Activated CD4-positive, alpha-beta memory T cell treated with anti-CD3 and anti-CD28 coated beads, Interleukin-2, amount 10 ng/mL, durations not matched to agents 7 days and 5 days (primary cell): Measurements from ENCODE around the gene PSTPIP2. TPM values are rescaled to one million over a fixed set of nuclear protein-coding genes. Genes with fewer than 3 reads are reported as not detected.
"Not testable (repeated sequence)": the region's sequence is repeated elsewhere in the genome, so short reads cannot be mapped to it uniquely, and the experiment has no call there.

Experiments
- CTCF ChIA-PET: fragments of 350-600 bp; sonication (Branson Sonifier 250); formaldehyde crosslinking; loops from one replicate; lab custom pipeline; 2021; ENCODE audit warnings: antibody characterized with exemption, inconsistent platforms; lab: Charles Lee
- POLR2A ChIA-PET: fragments of 350-600 bp; sonication (Branson Sonifier 250); formaldehyde crosslinking; loops from one replicate; lab custom pipeline; 2021; ENCODE audit warnings: antibody characterized with exemption; lab: Charles Lee
- DNase-seq: peaks from one replicate; pipeline ENCODE4 v3.0.0-alpha.2; 2020
- H3K27ac Mint-ChIP-seq: one replicate; pipeline ENCODE4 v1.8.0; 2021; ENCODE audit warnings: mild to moderate bottlenecking, mixed read lengths
- H3K27me3 Mint-ChIP-seq: one replicate; pipeline ENCODE4 v1.8.0; 2021; ENCODE audit warnings: mixed read lengths
- H3K36me3 Mint-ChIP-seq: one replicate; pipeline ENCODE4 v1.8.0; 2021; ENCODE audit warnings: low read depth, mixed read lengths
- H3K4me1 Mint-ChIP-seq: one replicate; pipeline ENCODE4 v1.8.0; 2021; ENCODE audit warnings: mixed read lengths
- H3K4me3 Mint-ChIP-seq: one replicate; pipeline ENCODE4 v1.8.0; 2021; ENCODE audit warnings: mild to moderate bottlenecking, mixed read lengths
- H3K9me3 Mint-ChIP-seq: one replicate; pipeline ENCODE4 v1.8.0; 2021; ENCODE audit warnings: mixed read lengths
- total RNA-seq, 2 experiments: library from RNA; stranded (reverse); gene quantifications; one replicate each; pipeline ENCODE4 v1.2.3, GENCODE V29; 2021

PSTPIP2 gene
- total RNA-seq, 2 experiments from 2014 or later, result 7.9 to 8.3 TPM

DNA sequence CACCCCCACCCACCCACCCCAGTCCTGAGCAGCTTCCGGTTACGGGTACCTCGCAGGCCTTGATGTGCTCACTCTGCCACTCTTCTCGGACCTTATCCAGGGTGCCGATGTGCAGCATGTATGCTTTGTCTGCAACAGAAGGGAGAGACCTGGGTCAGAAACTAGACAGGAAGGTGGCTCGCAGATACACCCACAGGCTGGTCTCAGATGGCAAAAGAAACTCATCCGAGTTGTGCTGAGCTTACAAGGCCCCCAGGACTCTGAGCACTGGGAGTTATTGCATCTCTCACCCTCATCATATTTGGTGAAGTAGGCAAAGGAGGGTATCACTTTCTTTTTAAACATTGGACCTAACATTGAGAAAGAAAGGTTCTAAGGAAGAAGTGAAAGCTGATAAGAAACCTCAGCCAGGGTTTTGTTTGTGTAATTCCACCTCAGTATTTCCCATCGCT, 74.3 kb downstream of the PSTPIP2 start:
- POLR2A ChIA-PET, result interaction anchor here (0.8 to 1.4 kb wide), 4 partner anchors 22 to 98 kb away, joined by 3 to 4 read pairs (median 3); partner anchors contain the start of gene PSTPIP2

DNA sequence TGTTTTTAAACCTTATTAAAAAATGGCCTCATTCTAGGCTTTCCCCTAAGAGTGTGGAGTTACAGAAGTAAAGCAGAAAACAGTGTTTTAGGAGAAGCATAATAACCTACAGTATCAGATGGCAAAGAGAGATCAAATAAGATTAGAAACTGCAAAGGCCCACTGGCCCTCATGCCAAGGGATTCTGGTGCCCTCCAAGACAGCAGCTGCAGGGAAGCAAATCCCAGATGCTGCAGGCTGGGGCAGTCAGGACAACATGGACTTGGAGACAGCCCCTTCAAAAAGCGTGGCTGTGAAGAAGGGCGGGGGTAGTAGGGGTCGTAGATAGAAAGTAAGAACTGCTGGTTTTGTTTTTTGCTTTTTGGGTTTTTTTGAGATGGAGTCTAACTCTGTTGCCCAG, 76.6 kb downstream of the PSTPIP2 start:
- POLR2A ChIA-PET, result no interaction called here
- no peak for DNase-seq
- Mint-ChIP-seq H3K27me3 (no peaks in the 10 kb centered on the region), H3K9me3 (no peaks in the 10 kb centered on the region), H3K4me1 (peaks cover 24% of the 10 kb centered on the region), H3K4me3 (no peak overlapping the region), H3K27ac (no peak overlapping the region), H3K36me3 (no peaks in the 10 kb centered on the region)
- CTCF ChIA-PET, result no interaction called here

More for the DNA sequence above, 74.3 kb downstream of the PSTPIP2 start:
- Mint-ChIP-seq H3K4me3 (peak overlapping the region; percentile 40), H3K27me3 (no peaks in the 10 kb centered on the region), H3K36me3 (peaks cover 7% of the 10 kb centered on the region), H3K4me1 (peaks cover 32% of the 10 kb centered on the region), H3K27ac (peak overlapping the region; percentile 70), H3K9me3 (peaks cover 1% of the 10 kb centered on the region)
- CTCF ChIA-PET, result interaction anchor here (1.0 to 1.8 kb wide), 3 partner anchors 11 to 76 kb away, joined by 3 to 8 read pairs (median 3); no protein-coding TSS in a partner anchor
- peak; percentile 33 for DNase-seq

DNA sequence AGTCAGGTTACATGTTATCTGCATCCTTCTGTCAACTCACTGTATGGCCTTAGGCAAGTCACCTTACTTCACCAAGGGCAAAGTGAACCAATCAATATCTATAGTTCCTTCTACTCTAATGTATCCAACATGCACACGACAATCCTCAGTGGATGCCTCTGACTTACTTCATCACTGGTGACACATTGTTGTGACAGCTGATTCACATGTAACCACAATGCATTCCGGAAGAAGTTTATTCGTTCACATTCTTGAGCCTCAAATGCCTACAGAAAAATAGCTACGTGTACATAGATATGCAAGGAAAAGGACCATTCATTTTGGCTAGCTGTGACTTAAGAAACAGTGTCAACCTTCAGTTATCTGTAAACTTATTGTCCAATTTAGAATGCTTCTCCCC, 78.6 kb downstream of the PSTPIP2 start:
- Mint-ChIP-seq H3K4me3 (no peak overlapping the region), H3K27me3 (no peaks in the 10 kb centered on the region), H3K27ac (no peak overlapping the region), H3K9me3 (peaks cover 2% of the 10 kb centered on the region), H3K36me3 (peaks cover 4% of the 10 kb centered on the region), H3K4me1 (peaks cover 16% of the 10 kb centered on the region)
- DNase-seq, result no peak
- ChIA-PET POLR2A (no interaction called here), CTCF (interaction anchor here (0.6 to 1.2 kb wide), 4 partner anchors 10 to 113 kb away, joined by 3 to 5 read pairs (median 4); no protein-coding TSS in a partner anchor)

DNA sequence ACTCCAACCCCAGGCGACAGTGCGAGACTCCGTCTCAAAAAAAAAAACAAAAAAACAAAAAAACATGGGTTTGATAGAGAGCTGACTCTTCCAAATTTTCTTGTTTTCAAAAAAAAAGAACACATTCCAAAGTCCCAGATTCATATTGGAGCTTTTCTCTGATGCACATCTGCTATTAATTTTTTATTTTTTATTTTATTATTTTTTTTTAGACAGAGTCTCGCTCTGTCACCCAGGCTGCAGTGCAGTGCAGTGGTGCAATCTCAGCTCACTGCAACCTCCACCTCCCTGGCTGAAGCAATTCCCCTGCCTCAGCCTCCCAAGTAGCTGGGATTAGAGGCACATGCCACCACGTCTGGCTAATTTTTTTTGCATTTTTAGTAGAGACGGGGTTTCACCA, 79.5 kb downstream of the PSTPIP2 start:
- POLR2A ChIA-PET, H3K27ac Mint-ChIP-seq: not testable (repeated sequence)

DNA sequence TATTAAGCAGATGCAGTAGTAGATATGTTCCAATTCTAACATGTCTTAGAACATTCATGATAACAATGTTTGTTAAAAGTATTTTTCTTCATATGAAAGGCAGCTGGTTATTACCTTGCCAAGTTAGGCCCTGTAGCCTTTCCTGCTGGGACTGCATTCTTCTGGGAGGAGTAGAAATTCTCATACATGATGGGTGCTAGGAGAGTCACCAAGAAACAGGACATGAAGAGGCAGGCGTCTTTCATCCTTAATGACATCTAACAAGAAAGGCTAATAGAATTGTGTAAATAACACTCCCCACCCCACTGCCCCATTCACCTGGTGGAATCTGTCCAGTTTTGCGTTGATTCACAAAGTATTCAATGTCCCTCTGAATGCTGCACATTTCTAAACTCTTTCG, 80.3 kb downstream of the PSTPIP2 start:
- CTCF ChIA-PET, result no interaction called here
- Mint-ChIP-seq H3K27ac (no peak overlapping the region), H3K4me3 (no peak overlapping the region), H3K4me1 (peaks cover 2% of the 10 kb centered on the region), H3K36me3 (peaks cover 4% of the 10 kb centered on the region), H3K9me3 (peaks cover 2% of the 10 kb centered on the region), H3K27me3 (no peaks in the 10 kb centered on the region)
- POLR2A ChIA-PET, result no interaction called here
- no peak for DNase-seq

More for the DNA sequence above, 79.5 kb downstream of the PSTPIP2 start:
- DNase-seq, H3K4me1 Mint-ChIP-seq, H3K36me3 Mint-ChIP-seq, H3K4me3 Mint-ChIP-seq, H3K9me3 Mint-ChIP-seq, H3K27me3 Mint-ChIP-seq, CTCF ChIA-PET: not testable (repeated sequence)

DNA sequence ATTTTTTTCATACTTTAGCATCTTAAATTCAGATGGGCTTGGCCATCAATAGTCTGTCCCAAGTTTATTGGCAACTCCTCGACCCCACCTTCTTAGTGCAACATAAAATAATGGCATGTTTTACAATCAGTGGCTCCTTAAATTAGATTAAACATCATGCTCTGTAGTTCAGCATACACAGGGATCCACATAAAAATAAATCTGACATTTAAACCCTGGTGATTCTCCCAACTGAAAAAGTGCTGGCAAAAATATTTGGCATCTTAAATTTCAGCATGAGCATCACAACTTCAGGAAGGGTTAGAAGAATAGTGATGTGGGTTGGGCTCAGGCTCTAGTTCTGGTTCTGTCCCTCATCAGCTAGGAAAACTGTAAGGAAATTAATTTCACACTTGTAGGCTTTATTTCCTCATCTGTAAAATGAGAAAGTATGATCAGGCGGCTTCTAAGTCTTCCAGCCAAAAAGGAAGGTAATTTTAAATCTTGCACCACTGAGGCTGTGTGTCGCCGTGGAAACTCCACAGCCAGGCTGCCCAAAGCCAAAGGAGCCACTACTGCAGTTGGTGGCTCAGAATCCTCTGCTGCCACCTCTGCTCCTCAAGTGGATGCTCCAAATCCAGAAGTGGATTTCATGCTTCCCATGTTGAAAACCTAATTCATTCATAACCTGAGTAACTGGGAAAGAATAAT, 87.4 kb downstream of the PSTPIP2 start:
- H3K36me3 Mint-ChIP-seq, result peaks cover 4% of the 10 kb centered on the region
- H3K27ac Mint-ChIP-seq, result no peak overlapping the region
- no peaks in the 10 kb centered on the region for H3K27me3 Mint-ChIP-seq
- H3K9me3 Mint-ChIP-seq, result peaks cover 2% of the 10 kb centered on the region
- ChIA-PET CTCF (interaction anchor here (0.7 kb wide), 1 partner anchor 89 kb away, joined by 3 read pairs; no protein-coding TSS in a partner anchor), POLR2A (no interaction called here)
- no peaks in the 10 kb centered on the region for H3K4me1 Mint-ChIP-seq
- no peak overlapping the region for H3K4me3 Mint-ChIP-seq
- no peak for DNase-seq

DNA sequence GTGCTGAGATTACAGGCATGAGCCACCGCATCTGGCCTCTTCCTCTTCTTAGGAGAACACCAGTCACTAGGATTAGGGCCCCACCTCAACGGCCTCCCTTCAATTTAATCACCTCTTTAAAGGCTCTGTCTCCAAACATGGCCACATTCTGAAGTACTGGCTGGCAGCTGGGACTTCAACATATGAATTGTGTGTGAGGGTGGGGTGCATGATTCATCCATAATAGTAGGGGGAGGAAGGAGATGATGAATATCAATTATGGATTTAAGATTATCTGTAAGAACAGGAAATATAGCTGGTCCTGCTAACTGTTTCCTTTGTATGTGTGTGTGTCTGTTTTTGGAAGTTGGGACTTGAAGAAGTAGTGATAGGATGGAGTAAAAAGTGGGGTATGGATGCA, 90.2 kb downstream of the PSTPIP2 start:
- Mint-ChIP-seq H3K27me3 (no peaks in the 10 kb centered on the region), H3K27ac (no peak overlapping the region), H3K9me3 (no peaks in the 10 kb centered on the region), H3K4me3 (no peak overlapping the region), H3K4me1 (no peaks in the 10 kb centered on the region), H3K36me3 (no peaks in the 10 kb centered on the region)
- DNase-seq, result no peak
- ChIA-PET POLR2A (no interaction called here), CTCF (interaction anchor here (1.9 kb wide), 1 partner anchor 91 kb away, joined by 8 read pairs; the partner anchor contains the start of gene PSTPIP2)

DNA sequence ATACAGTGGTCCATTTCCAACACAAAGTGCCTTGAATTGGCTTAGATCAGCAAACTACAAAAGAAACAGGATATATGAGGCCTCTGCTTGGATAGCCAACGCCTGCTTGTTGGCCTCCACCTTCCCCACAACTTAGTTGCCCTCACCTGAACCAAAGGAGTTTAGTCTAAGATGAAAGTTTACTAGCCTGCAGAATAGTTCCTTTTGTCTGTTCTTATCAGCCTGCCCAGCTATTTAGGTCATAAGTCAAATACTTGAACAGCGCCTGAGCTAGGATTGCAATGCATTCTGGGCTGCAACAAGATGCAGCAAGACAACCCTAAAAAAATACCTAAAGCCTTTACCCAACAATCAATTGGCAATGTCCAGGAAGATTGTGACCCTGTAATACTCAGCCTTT, 91.8 kb downstream of the PSTPIP2 start:
- Mint-ChIP-seq H3K36me3 (no peaks in the 10 kb centered on the region), H3K9me3 (no peaks in the 10 kb centered on the region), H3K27ac (no peak overlapping the region), H3K4me3 (no peak overlapping the region), H3K27me3 (no peaks in the 10 kb centered on the region), H3K4me1 (peaks cover 2% of the 10 kb centered on the region)
- ChIA-PET CTCF (no interaction called here), POLR2A (no interaction called here)
- DNase-seq, result no peak

DNA sequence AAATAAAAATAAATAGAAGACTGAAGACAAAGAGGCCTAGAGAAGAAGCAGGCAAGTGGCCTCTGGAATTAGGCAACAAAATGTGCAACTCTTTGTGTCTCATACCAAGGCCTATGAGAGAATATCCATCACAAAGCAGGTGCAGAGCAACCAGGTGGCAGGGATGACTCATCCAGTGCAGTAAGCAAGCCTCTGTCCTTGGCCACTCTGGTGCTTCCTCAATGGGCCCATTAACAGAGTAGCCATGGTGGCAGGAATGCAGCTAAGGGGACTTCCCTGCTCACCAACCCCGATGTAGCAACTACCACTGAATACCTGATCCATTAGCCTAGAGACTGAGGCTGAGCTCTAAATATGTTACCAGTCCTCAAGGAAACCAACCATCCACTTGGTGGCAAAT, 94.0 kb downstream of the PSTPIP2 start:
- H3K9me3 Mint-ChIP-seq, result no peaks in the 10 kb centered on the region
- H3K36me3 Mint-ChIP-seq, result no peaks in the 10 kb centered on the region
- POLR2A ChIA-PET, result no interaction called here
- peaks cover 7% of the 10 kb centered on the region for H3K4me1 Mint-ChIP-seq
- no peak for DNase-seq
- H3K27me3 Mint-ChIP-seq, result no peaks in the 10 kb centered on the region
- CTCF ChIA-PET, result no interaction called here
- H3K4me3 Mint-ChIP-seq, result no peak overlapping the region
- no peak overlapping the region for H3K27ac Mint-ChIP-seq

DNA sequence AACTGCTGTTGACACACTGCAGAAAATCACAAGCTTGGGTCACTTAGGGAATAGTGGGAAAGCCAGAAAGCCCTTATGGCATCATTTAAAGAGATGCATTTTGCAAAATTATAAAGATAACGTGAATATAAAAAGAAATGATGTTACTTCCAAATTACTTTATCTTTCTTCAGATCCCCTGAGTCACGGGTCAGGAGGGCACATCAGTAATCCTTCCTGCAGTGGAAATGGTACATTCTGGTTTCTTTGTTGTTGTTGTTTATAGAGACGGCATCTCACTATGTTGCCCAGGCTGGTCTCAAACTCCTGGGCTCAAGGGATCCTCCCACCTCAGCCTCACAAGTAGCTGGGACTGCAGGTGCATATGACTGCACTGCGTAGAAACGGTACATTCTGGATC, 95.1 kb downstream of the PSTPIP2 start:
- no peak for DNase-seq
- Mint-ChIP-seq H3K4me3 (no peak overlapping the region), H3K9me3 (no peaks in the 10 kb centered on the region), H3K27ac (no peak overlapping the region), H3K27me3 (no peaks in the 10 kb centered on the region), H3K36me3 (no peaks in the 10 kb centered on the region), H3K4me1 (peaks cover 7% of the 10 kb centered on the region)
- POLR2A ChIA-PET, result no interaction called here
- CTCF ChIA-PET, result interaction anchor here (0.8 to 4.5 kb wide), 3 partner anchors 97 to 311 kb away, joined by 3 to 40 read pairs (median 26); no protein-coding TSS in a partner anchor

DNA sequence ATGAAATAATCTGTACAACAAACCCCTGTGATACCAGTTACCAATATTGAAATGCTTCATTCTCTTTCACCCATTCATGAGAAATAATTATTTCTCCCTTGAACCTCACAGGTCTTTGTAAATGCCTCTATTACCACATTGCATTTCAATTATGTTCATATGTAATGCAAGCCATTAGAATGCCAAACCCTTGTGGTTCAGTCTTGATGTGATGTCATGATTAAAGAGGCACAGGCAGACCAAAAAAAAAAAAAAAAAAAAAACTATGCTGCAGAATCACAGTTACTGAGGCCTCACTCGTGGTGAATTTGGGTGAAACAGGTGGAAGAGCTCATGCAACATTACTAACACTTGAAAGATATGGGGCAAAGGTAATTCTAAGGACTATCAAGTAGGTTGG, 95.5 kb downstream of the PSTPIP2 start:
- Mint-ChIP-seq H3K4me3 (no peak overlapping the region), H3K9me3 (no peaks in the 10 kb centered on the region), H3K27ac (no peak overlapping the region), H3K4me1 (peaks cover 7% of the 10 kb centered on the region), H3K27me3 (no peaks in the 10 kb centered on the region), H3K36me3 (no peaks in the 10 kb centered on the region)
- CTCF ChIA-PET, result interaction anchor here (0.8 to 4.5 kb wide), 3 partner anchors 97 to 311 kb away, joined by 3 to 40 read pairs (median 26); no protein-coding TSS in a partner anchor
- POLR2A ChIA-PET, result interaction anchor here (1.3 kb wide), 1 partner anchor 21 kb away, joined by 3 read pairs; no protein-coding TSS in a partner anchor
- no peak for DNase-seq

DNA sequence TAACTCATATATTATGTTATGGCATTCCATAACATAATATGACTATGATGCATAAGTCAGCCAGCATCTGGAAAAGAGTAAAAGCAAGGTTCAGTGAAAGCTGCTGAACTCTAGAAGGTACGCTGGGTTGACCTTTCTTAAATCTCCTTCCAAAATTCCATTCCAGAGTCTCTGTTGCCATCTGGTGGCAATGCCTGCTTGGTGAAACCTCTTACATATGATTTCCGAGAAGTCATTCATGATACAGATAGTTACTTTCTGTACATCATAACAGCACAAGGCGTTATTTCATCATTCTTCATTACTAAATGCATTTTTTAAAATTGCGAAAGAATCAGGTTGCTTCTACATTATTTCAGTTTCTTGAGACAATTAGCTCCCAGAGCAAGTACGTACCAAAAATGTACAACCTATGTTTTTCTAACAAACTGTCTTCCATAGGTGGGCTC, 97.9 kb downstream of the PSTPIP2 start:
- CTCF ChIA-PET, result interaction anchor here (0.8 to 4.5 kb wide), 15 partner anchors 9 to 354 kb away, joined by 3 to 40 read pairs (median 4); no protein-coding TSS in a partner anchor
- Mint-ChIP-seq H3K27me3 (no peaks in the 10 kb centered on the region), H3K4me1 (peaks cover 7% of the 10 kb centered on the region), H3K27ac (peak overlapping the region; percentile 22), H3K4me3 (no peak overlapping the region), H3K36me3 (no peaks in the 10 kb centered on the region), H3K9me3 (no peaks in the 10 kb centered on the region)
- POLR2A ChIA-PET, result interaction anchor here (0.7 to 1.4 kb wide), 4 partner anchors 20 to 309 kb away, joined by 3 to 5 read pairs (median 4); no protein-coding TSS in a partner anchor
- DNase-seq, result peak; percentile 75

DNA sequence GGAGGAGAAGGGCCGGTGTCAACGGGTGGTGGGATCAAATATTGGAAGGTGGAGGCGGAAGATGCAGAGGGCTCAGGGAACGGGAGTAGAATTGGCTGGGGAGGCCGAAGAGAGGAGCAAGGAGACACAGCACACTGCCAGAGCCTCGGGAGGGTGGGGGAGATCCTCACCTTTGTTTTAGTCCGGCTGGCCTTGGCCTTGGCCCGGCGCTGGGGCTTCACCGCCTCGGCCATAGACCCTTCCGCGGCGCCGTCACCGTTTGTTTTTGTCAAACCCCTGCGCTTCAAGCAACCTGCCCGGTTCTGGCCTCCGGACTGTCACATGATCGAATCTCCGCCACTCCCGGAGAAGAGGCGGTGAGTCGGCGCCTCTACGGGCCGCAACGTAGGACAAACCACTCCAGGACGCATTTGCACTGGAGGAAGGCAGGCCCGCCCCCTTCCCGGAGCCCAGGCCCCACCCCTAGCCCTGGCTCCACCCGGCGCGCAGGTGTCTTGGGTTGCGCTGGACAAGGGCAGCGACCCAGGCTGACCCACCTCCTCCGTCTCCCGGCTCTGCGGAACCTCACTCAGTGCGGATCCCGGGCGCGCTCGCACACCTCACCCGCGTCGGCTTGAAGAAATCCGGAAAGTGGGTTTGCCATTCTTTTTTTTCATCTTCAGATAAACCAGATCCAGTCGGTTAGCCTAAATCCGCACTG, 104.9 kb downstream of the PSTPIP2 start, which contains the start of gene EPG5:
EPG5 (minus strand) TSS at position 323 of the 700 bp plus-strand sequence; CDS start at position 233, 90 bp downstream.
- POLR2A ChIA-PET, result no interaction called here
- CTCF ChIA-PET, result no interaction called here
- DNase-seq, result peak; percentile 96
- Mint-ChIP-seq H3K4me3 (peak within 1 kb of the TSS; percentile 99), H3K9me3 (no peaks in the 10 kb centered on the region), H3K4me1 (peaks cover 43% of the 10 kb centered on the region), H3K27ac (peak within 1 kb of the TSS; percentile 90), H3K27me3 (no peaks in the 10 kb centered on the region), H3K36me3 (peaks cover 21% of the 10 kb centered on the region)
